Measurements from ENCODE around the gene LMTK2. TPM values are rescaled to one million over a fixed set of nuclear protein-coding genes. Genes with fewer than 3 reads are reported as not detected.

LMTK2 gene
- polyA plus RNA-seq, 3 donors from 2014 or later: 0.85 to 3.1 (median 1.3) TPM

- peaks cover 0 to 8% of the 10 kb centered on the region in 2 donors for H3K4me1 Mint-ChIP-seq
- peaks cover 12 to 17% (median 13%) of the 10 kb centered on the region in 3 donors for H3K36me3 Mint-ChIP-seq
- DNase-seq: no peak
- H3K4me3 Mint-ChIP-seq: peak overlapping the region in 1 of 5 donors; percentile 33
- H3K9me3 Mint-ChIP-seq: no peaks in the 10 kb centered on the region
- H3K27me3 Mint-ChIP-seq (ENCODE audit: low read depth in 3 of 3): peaks cover 0 to 6% (median 2%) of the 10 kb centered on the region in 3 donors
- no peak overlapping the region for H3K27ac Mint-ChIP-seq
Measured at GRCh38 chr7:98210513-98211220, 104.0 kb downstream of the LMTK2 start.

DNA sequence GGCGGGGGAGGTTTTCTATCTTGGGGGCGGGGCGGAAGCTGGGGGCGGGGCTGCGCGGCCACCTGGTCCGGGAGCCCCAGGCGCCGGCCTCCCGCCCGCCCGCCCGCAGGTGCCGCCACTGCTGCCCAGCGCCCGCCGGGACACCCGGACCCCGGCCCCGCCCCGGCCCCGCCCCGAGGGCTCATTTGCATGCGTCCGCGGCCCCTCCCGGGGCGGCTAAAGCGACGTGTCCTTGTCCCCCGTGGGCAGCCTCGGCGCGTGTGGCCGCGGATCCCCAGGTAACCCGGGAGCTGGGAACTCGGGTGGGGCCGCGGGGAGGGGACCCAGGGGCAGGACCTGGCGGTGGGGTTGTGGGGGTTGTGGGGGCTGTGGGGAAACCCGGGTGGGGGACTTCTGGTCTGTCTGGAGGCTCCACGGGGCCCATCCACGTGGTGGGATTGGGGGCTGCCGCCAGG lies 104.6 kb downstream of the LMTK2 start, which contains the start of gene BHLHA15:
BHLHA15 (plus strand) TSS at position 219 of the 455 bp plus-strand sequence. CDS start 871 bp downstream, outside the sequence.
- H3K27me3 Mint-ChIP-seq (ENCODE audit: low read depth in 3 of 3): peaks cover 0 to 6% (median 2%) of the 10 kb centered on the region in 3 donors
- peaks cover 0 to 8% of the 10 kb centered on the region in 2 donors for H3K4me1 Mint-ChIP-seq
- H3K4me3 Mint-ChIP-seq: peak within 1 kb of the TSS; percentile 9 to 55 (median 47)
- no peak within 1 kb of the TSS for H3K27ac Mint-ChIP-seq
- H3K9me3 Mint-ChIP-seq: no peaks in the 10 kb centered on the region
- peaks cover 7 to 13% (median 12%) of the 10 kb centered on the region in 3 donors for H3K36me3 Mint-ChIP-seq
- DNase-seq: no peak

GRCh38 chr7:98211676-98212531 lies 105.2 kb downstream of the LMTK2 start:
- Mint-ChIP-seq H3K36me3 (peaks cover 7 to 13% (median 12%) of the 10 kb centered on the region in 3 donors), H3K4me1 (peaks cover 0 to 8% of the 10 kb centered on the region in 2 donors), H3K27me3 (ENCODE audit: low read depth in 3 of 3) (peaks cover 0 to 6% (median 2%) of the 10 kb centered on the region in 3 donors), H3K4me3 (peak overlapping the region; percentile 9 to 55 (median 47)), H3K27ac (no peak overlapping the region), H3K9me3 (no peaks in the 10 kb centered on the region)
- DNase-seq: no peak

GRCh38 chr7:98212532-98213041 lies 105.9 kb downstream of the LMTK2 start:
- Mint-ChIP-seq H3K27me3 (ENCODE audit: low read depth in 3 of 3) (peaks cover 0 to 6% (median 2%) of the 10 kb centered on the region in 3 donors), H3K36me3 (peaks cover under 1 to 6% (median 5%) of the 10 kb centered on the region in 3 donors), H3K27ac (no peak overlapping the region), H3K4me3 (peak overlapping the region in 3 of 5 donors; percentile 17 to 44 (median 42)), H3K9me3 (no peaks in the 10 kb centered on the region), H3K4me1 (peaks cover 0 to 8% of the 10 kb centered on the region in 2 donors)
- DNase-seq: no peak

DNA sequence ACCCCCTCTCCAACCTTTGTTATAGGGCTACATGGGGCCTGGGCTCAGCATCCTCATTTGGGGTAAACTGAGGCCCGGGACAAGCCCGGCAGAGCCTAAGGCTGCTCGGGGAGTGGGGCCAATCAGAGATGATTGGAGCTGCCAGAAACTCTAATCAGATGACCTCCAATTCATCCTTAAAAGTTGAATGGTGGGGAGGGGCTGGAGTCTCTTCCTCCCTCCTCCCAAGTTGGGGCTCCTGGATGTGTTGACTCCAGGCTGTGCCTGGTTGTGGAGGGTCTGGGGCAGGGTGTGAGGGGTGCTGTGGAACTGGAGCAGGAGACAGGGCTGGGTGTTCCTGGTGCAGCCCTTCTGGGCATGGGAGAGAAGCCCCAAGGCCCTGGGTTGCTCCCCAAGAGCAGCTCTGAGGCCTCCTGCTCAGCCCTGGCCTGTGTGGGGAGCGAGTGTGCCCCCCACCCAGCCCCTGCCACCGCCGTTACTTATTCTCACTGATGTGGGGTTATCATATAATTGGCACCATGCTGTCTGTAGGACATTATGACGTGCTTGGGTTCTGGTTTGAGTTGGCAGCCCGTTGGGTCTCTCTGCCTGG lies 106.7 kb downstream of the LMTK2 start:
- H3K27ac Mint-ChIP-seq: no peak overlapping the region
- DNase-seq: no peak
- H3K9me3 Mint-ChIP-seq: no peaks in the 10 kb centered on the region
- peaks cover 0 to 9% of the 10 kb centered on the region in 2 donors for H3K4me1 Mint-ChIP-seq
- peaks cover 0 to 6% (median 2%) of the 10 kb centered on the region in 3 donors for H3K27me3 Mint-ChIP-seq (ENCODE audit: low read depth in 3 of 3)
- no peak overlapping the region for H3K4me3 Mint-ChIP-seq
- peaks cover 0 to 5% (median 0%) of the 10 kb centered on the region in 3 donors for H3K36me3 Mint-ChIP-seq

DNA sequence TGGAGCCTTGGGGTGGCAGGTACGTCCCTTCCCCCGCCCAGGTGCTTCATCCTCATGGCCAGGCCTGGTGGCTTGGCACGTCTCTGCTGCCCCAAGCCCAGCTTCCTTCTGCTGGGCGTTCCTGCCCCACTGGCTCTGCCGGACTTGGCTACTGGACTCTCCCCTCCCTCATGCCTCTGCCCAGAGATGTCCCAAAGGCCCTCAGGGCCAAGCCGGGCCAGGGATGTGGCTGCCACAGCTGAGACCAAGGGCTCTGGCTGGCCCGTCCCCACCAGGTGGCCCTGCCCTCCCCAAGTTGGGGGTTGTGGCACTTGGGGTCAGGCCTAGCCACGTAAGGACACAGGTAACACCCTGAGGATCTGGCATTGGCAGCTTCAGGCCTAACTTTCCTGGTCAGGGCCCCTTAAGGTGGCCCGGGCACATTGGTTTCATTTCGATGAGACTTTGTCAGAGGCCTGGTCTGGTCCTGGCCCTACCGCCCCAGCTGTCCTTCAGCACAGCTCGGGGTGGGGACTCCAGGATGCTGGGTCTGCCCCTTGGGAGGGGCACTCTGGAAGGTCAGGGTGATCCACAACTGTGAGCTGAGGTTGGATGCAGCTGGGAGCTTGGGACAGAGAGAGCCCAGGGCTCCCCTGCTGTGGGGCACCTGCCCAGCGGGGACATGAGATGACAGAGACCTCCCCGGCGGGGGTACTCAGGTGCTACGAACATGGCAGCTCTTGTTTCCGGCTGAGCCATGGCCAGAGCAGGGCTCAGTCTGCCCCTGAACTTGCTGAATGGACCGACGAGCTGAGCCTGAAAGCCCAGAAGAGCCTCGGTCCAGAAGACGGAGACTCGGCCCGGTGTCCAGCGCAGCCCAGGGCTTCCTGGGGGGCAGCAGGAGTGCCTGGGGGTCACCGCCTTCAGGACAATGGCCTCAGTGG lies 107.5 kb downstream of the LMTK2 start:
- no peak for DNase-seq
- no peak overlapping the region for H3K4me3 Mint-ChIP-seq
- peaks cover 0 to 6% (median 2%) of the 10 kb centered on the region in 3 donors for H3K27me3 Mint-ChIP-seq (ENCODE audit: low read depth in 3 of 3)
- peaks cover 0 to 5% (median 5%) of the 10 kb centered on the region in 3 donors for H3K36me3 Mint-ChIP-seq
- no peaks in the 10 kb centered on the region for H3K9me3 Mint-ChIP-seq
- H3K27ac Mint-ChIP-seq: no peak overlapping the region
- H3K4me1 Mint-ChIP-seq: peaks cover 0 to 10% of the 10 kb centered on the region in 2 donors

GRCh38 chr7:98214811-98215321 lies 108.2 kb downstream of the LMTK2 start:
- Mint-ChIP-seq H3K36me3 (peaks cover 0 to 7% (median 7%) of the 10 kb centered on the region in 3 donors), H3K27me3 (ENCODE audit: low read depth in 3 of 3) (peaks cover 0 to 2% (median 2%) of the 10 kb centered on the region in 3 donors), H3K9me3 (no peaks in the 10 kb centered on the region), H3K4me1 (peaks cover 0 to 6% of the 10 kb centered on the region in 2 donors), H3K27ac (no peak overlapping the region), H3K4me3 (no peak overlapping the region)
- DNase-seq: no peak

DNA sequence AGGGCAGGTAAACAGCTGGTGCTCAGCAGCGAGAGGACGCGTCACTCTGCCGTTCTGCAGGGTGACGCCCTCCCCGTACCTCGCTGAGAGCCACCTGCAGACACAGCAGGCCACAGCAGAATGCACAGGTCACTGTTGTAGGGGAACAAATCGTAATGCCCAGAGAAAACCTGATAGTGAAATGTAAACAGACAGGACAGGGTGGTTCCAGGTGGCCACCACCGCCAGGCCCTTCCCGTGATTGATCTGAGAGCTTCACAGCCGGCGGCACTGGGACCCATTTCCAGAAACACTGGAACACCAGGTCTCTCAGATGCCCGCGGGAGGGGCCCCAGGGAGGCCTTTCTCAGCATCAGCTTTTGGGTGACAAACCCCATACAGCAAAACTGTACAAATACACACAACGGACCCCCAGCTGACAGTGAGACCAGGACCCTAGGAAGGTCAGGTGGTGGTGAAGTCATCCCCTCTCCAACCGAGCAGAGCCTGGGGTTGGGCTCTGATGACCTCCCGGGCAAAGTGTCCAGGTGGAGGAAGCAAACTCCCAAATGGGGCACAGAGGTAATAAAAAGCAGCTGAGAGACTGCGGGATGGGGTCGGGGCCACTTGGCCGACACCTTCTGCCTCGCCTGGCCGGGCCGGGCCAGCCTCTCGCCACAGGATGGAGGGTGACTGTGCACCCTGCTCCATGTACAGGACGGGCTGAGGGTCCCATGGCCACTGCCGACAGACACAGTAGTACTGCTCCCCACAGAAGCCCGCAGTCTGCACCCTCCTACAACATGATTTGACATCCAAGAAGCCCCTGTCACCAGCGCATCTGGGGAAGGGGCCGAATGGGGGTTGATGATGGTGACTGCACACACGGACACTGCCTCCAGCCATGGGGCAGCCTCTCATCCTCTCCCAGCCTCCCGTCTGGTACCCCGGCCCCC lies 109.2 kb downstream of the LMTK2 start:
- peaks cover 0 to 5% of the 10 kb centered on the region in 2 donors for H3K4me1 Mint-ChIP-seq
- no peak for DNase-seq
- H3K36me3 Mint-ChIP-seq: peaks cover 0 to 7% (median 7%) of the 10 kb centered on the region in 3 donors
- peaks cover 0 to 2% (median 0%) of the 10 kb centered on the region in 3 donors for H3K27me3 Mint-ChIP-seq (ENCODE audit: low read depth in 3 of 3)
- H3K4me3 Mint-ChIP-seq: no peak overlapping the region
- H3K9me3 Mint-ChIP-seq: no peaks in the 10 kb centered on the region
- peak overlapping the region in 1 of 6 donors; percentile 67 for H3K27ac Mint-ChIP-seq

- DNase-seq: no peak
- Mint-ChIP-seq H3K27ac (no peak overlapping the region), H3K4me1 (peaks cover 0 to 2% of the 10 kb centered on the region in 2 donors), H3K4me3 (no peak overlapping the region), H3K36me3 (peaks cover 0 to 7% (median 7%) of the 10 kb centered on the region in 3 donors), H3K9me3 (no peaks in the 10 kb centered on the region), H3K27me3 (ENCODE audit: low read depth in 3 of 3) (no peaks in the 10 kb centered on the region)
Measured at GRCh38 chr7:98216941-98217622, 110.4 kb downstream of the LMTK2 start.

DNA sequence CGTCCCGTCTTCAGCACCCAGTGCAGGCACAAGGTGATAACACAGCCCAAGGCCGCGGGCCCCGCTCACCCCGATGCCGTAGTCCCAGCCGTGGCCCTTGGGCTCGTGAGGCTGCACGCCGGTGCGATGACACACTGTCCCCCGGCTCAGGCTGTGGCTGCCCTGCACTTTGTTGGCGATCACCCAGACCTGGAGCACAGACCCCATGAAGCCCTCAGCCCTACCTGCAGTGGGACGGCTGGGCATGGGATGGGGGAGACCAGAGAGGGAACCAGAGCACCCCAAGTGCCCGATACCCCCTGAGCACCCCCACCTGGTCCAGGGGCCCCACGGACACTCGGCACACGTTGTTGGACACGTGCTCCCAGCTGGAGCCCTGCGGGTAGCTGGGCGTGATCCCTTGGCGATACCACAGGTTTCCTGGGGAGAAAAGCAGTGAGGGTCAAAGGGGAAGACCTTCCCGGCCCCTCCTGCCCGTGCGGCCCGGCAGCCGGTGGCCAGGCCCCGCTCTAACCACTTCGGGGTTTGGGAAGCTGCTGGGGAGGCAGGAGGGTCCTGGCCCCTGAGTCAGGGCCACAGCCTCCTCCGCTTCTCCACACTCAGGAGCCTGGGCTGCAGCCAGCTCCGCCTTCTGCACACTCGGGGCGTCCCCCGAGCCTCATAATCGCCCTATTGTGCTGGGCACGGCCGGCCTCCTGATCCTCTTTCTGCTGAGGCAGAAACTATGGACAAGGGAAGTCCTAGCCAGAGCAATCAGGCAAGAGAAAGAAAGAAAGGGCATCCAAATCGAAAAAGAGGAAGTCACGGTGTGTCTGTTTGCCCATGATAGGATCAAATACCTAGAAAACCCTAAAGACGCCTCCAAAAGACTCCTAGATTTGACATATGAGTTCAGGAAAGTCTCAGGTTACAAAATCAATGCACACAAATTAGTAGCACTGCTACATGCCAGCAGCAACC lies 111.2 kb downstream of the LMTK2 start:
- H3K36me3 Mint-ChIP-seq: peaks cover 0 to 7% (median 7%) of the 10 kb centered on the region in 3 donors
- H3K9me3 Mint-ChIP-seq: no peaks in the 10 kb centered on the region
- H3K4me1 Mint-ChIP-seq: peaks cover 0 to 2% of the 10 kb centered on the region in 2 donors
- no peaks in the 10 kb centered on the region for H3K27me3 Mint-ChIP-seq (ENCODE audit: low read depth in 3 of 3)
- H3K4me3 Mint-ChIP-seq: no peak overlapping the region
- DNase-seq: no peak
- H3K27ac Mint-ChIP-seq: no peak overlapping the region

Measured in immature natural killer cell (primary cell).